IgD-negative memory B cell (primary cell): ENCODE results near the gene MRRF. TPM values are rescaled to one million over a fixed set of nuclear protein-coding genes. Genes with fewer than 3 reads are reported as not detected.
"Not testable (repeated sequence)": the region's sequence is repeated elsewhere in the genome, so short reads cannot be mapped to it uniquely, and the experiment has no call there.

Source experiments
- H3K27ac Mint-ChIP-seq, 3 donors: one replicate each; pipeline ENCODE4 v1.8.0; 2020 to 2022; ENCODE audit warnings: mild to moderate bottlenecking in 3 of 3, mixed read lengths in 3 of 3, moderate library complexity in 1 of 3
- H3K27me3 Mint-ChIP-seq: one replicate; pipeline ENCODE4 v1.8.0; 2021; ENCODE audit warnings: mixed read lengths
- H3K36me3 Mint-ChIP-seq: one replicate; pipeline ENCODE4 v1.8.0; 2020; ENCODE audit warnings: mild to moderate bottlenecking, mixed read lengths
- H3K4me1 Mint-ChIP-seq, 3 donors: one replicate each; pipeline ENCODE4 v1.8.0; 2020 to 2022; ENCODE audit warnings: mixed read lengths in 3 of 3, mild to moderate bottlenecking in 1 of 3
- H3K4me3 Mint-ChIP-seq, 4 donors: one replicate each; pipeline ENCODE4 v1.8.0; 2020 to 2022; ENCODE audit warnings: mild to moderate bottlenecking in 4 of 4, mixed read lengths in 4 of 4, moderate library complexity in 3 of 4
- H3K9me3 Mint-ChIP-seq, 3 donors: one replicate each; pipeline ENCODE4 v1.8.0; 2020 to 2021; ENCODE audit warnings: mixed read lengths in 3 of 3, mild to moderate bottlenecking in 1 of 3
- polyA plus RNA-seq: library from polyadenylated mRNA; unstranded; fragments of 300-500 nt; fragmentation: Illumina TruSeq; gene quantifications from one replicate; pipeline ENCODE4 v1.2.3, GENCODE V29; 2021

The MRRF gene
- polyA plus RNA-seq, 1 donor from 2014 or later, result 26.2 TPM

- no peaks in the 10 kb centered on the region for H3K9me3 Mint-ChIP-seq
- H3K4me1 Mint-ChIP-seq, result peaks cover 0 to 2% (median 0%) of the 10 kb centered on the region in 3 donors
- H3K4me3 Mint-ChIP-seq, result no peak overlapping the region
- H3K27me3 Mint-ChIP-seq, result no peaks in the 10 kb centered on the region
- peaks cover 9% of the 10 kb centered on the region for H3K36me3 Mint-ChIP-seq
- H3K27ac Mint-ChIP-seq, result no peak overlapping the region
These were observed 60.4 kb downstream of the MRRF start for GRCh38 chr9:122325124-122325523.

DNA sequence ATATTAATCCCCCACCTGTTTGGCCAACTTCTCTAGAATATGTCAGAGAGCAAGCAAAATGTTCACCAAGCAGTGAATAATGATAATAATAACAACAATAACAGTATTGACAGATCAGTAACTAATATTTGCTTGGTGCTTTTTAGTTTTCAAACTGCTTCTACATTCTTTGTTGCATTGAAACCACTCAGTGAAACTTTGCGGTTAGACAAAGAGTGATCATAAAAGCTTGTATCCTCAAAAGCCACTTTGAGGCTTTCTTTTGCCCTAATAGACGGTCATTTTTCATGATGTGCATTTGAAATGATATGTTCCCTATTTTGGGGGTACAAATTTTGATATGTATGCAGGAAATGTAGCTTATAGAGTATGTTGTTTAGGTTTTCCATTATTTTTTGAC lies 62.5 kb downstream of the MRRF start:
- no peak overlapping the region for H3K4me3 Mint-ChIP-seq

DNA sequence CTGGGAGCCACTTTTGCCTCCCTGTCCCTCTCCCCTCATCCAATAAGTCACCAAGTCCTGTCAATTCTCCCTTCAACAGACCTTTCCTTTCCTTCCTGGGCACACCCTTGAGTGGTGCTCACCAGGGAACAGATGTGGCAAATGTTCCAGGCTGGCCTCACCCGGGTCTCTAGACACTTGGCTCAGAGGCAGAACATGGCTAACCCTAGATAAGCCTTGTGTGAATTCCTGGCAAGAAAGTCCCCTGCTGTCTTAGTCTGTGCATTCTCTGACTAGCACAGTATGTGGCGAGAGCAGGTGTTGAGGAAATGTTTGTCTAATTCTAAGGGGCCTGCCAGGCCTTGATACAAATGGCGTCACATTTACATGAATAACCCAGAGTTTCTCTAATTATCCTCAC lies 64.9 kb downstream of the MRRF start:
- no peak overlapping the region for H3K27ac Mint-ChIP-seq
- no peaks in the 10 kb centered on the region for H3K27me3 Mint-ChIP-seq
- H3K36me3 Mint-ChIP-seq, result peaks cover 1% of the 10 kb centered on the region
- H3K9me3 Mint-ChIP-seq, result no peaks in the 10 kb centered on the region
- peaks cover 0 to 2% (median 0%) of the 10 kb centered on the region in 3 donors for H3K4me1 Mint-ChIP-seq
- no peak overlapping the region for H3K4me3 Mint-ChIP-seq

More for the DNA sequence above, 62.5 kb downstream of the MRRF start:
- Mint-ChIP-seq H3K27ac (no peak overlapping the region), H3K27me3 (no peaks in the 10 kb centered on the region), H3K4me1 (peaks cover 0 to 2% (median 0%) of the 10 kb centered on the region in 3 donors), H3K9me3 (no peaks in the 10 kb centered on the region), H3K36me3 (peaks cover 6% of the 10 kb centered on the region)

GRCh38 chr9:122330466-122330865 lies 65.8 kb downstream of the MRRF start:
- H3K4me3 Mint-ChIP-seq, H3K4me1 Mint-ChIP-seq, H3K27ac Mint-ChIP-seq, H3K36me3 Mint-ChIP-seq, H3K9me3 Mint-ChIP-seq, H3K27me3 Mint-ChIP-seq: not testable (repeated sequence)

- Mint-ChIP-seq H3K9me3 (no peaks in the 10 kb centered on the region), H3K4me1 (peaks cover 0 to 6% (median 1%) of the 10 kb centered on the region in 3 donors), H3K4me3 (no peak overlapping the region)
These were observed 66.8 kb downstream of the MRRF start for GRCh38 chr9:122331523-122331927.

GRCh38 chr9:122332083-122332482 lies 67.4 kb downstream of the MRRF start:
- Mint-ChIP-seq H3K4me3 (no peak overlapping the region), H3K36me3 (no peaks in the 10 kb centered on the region), H3K27ac (no peak overlapping the region), H3K4me1 (peaks cover 3 to 8% (median 4%) of the 10 kb centered on the region in 3 donors), H3K9me3 (no peaks in the 10 kb centered on the region), H3K27me3 (no peaks in the 10 kb centered on the region)

More at GRCh38 chr9:122331523-122331927, 66.8 kb downstream of the MRRF start:
- no peaks in the 10 kb centered on the region for H3K27me3 Mint-ChIP-seq
- H3K36me3 Mint-ChIP-seq, result peaks cover 1% of the 10 kb centered on the region
- no peak overlapping the region for H3K27ac Mint-ChIP-seq

DNA sequence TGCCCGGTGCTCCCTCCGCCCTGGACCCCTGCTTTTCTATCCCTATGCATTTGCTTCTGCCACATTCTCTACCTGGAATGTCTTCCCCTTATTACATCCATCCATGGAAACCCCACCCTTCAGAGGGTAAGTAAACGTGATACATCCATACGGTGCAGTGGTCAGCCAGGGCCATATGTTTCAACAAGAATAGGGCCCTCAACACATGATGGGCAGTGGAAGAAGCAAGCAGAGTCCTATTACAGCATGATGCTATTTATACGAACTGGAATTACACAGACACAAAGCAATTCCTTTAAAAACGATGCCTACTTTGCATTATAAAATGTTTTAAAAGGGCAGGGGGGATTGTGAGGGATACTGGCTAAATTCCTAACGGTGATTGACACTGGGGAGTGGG lies 68.0 kb downstream of the MRRF start:
- no peaks in the 10 kb centered on the region for H3K9me3 Mint-ChIP-seq
- no peaks in the 10 kb centered on the region for H3K36me3 Mint-ChIP-seq
- no peaks in the 10 kb centered on the region for H3K27me3 Mint-ChIP-seq
- H3K4me3 Mint-ChIP-seq, result no peak overlapping the region
- H3K4me1 Mint-ChIP-seq, result peaks cover 5 to 10% (median 9%) of the 10 kb centered on the region in 3 donors
- no peak overlapping the region for H3K27ac Mint-ChIP-seq

DNA sequence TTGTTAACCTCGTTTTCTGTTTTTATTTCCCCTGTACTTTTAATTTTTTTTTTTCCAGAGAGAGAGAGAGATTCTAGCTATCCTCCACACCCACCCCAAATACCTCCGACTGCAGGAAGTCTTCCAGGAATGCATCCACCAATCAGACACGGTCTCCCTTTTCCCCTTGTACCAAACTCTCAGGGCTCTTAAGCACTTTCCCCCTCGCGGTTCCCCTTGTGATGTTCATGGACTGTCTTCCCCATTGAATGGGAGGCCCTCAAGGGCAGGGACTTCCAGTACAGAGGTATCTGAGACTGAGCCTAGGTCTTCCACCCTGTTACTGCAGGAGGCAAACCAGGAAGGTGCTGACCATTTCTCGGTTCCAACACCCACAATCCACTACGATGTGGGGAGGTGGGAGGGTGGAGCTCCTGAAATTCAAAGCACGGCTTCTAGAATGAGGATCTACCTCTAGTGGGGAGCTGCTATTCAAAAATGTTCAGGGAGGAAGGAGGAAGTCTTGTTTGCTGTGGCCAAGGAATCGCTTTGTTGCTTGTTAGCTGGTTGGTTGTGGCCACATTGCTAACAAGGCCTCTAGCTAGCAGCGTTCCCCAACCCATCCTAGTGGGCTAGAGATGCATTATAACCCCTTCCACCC lies 68.6 kb downstream of the MRRF start:
- no peak overlapping the region for H3K27ac Mint-ChIP-seq
- no peaks in the 10 kb centered on the region for H3K9me3 Mint-ChIP-seq
- peaks cover 5 to 13% (median 9%) of the 10 kb centered on the region in 3 donors for H3K4me1 Mint-ChIP-seq
- no peak overlapping the region for H3K4me3 Mint-ChIP-seq
- no peaks in the 10 kb centered on the region for H3K27me3 Mint-ChIP-seq
- H3K36me3 Mint-ChIP-seq, result no peaks in the 10 kb centered on the region

DNA sequence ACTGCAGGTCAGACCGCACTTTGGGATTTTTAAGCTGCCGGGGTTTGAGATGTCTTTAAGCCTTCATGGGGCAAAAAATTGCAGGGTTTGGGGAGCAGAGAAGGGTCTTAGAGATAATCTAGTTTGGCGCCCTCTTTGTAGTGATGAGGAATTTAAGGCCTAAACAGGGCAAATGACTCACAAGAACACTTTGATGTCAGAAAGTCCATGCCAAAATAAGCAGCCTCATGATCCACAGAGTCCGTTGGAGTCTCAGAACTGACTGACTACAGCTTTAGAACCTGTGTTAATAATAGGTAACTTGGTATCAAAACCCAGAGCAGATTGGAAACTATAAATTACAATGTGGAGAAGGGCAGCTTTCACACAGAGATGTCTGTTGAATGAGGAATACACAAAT lies 70.2 kb downstream of the MRRF start:
- Mint-ChIP-seq H3K9me3 (no peaks in the 10 kb centered on the region), H3K4me1 (peaks cover 5 to 14% (median 9%) of the 10 kb centered on the region in 3 donors), H3K36me3 (no peaks in the 10 kb centered on the region), H3K27ac (no peak overlapping the region), H3K4me3 (no peak overlapping the region), H3K27me3 (peaks cover 2% of the 10 kb centered on the region)

GRCh38 chr9:122336189-122336588 lies 71.5 kb downstream of the MRRF start:
- Mint-ChIP-seq H3K27me3 (peaks cover 2% of the 10 kb centered on the region), H3K9me3 (no peaks in the 10 kb centered on the region), H3K27ac (no peak overlapping the region), H3K36me3 (no peaks in the 10 kb centered on the region), H3K4me1 (peaks cover 5 to 14% (median 9%) of the 10 kb centered on the region in 3 donors), H3K4me3 (peak overlapping the region in 1 of 4 donors; percentile 42)

DNA sequence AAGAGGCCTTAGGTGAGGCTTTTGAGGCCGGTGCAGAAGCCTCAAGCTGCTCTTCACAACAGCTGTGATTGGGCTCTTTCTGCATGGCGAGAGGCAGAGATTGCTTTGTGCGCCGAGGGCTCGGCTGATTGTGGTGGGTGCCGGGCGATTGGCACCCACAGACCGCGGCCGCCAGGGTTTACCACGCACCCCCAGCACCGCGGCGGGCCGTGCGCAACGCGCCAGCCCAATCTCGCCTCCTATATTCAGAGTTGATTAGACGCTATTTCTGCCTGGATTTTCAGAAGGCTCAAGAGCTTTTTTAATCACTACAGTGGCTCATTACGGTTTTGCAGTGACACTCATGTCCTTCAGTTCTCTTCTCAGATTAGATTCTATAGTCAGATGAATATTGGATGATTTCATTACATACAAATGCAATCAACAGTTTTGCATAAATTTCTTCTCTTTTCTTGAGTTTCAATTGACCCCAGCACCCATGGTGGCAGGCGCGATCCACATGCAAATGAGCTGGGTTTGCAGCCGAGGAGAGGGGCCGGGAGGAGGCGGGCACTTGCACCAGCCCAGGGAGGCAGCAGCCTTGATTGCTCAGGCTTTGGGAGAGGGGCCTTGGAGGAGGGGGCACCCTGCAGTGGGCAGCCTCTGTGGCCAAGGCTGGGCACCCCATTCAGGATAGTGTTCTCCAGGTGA lies 72.3 kb downstream of the MRRF start:
- peak overlapping the region; percentile 2 to 92 (median 46) for H3K4me3 Mint-ChIP-seq
- H3K4me1 Mint-ChIP-seq, result peaks cover 5 to 13% (median 9%) of the 10 kb centered on the region in 3 donors
- H3K36me3 Mint-ChIP-seq, result no peaks in the 10 kb centered on the region
- no peak overlapping the region for H3K27ac Mint-ChIP-seq
- H3K27me3 Mint-ChIP-seq, result peaks cover 2% of the 10 kb centered on the region
- H3K9me3 Mint-ChIP-seq, result no peaks in the 10 kb centered on the region

DNA sequence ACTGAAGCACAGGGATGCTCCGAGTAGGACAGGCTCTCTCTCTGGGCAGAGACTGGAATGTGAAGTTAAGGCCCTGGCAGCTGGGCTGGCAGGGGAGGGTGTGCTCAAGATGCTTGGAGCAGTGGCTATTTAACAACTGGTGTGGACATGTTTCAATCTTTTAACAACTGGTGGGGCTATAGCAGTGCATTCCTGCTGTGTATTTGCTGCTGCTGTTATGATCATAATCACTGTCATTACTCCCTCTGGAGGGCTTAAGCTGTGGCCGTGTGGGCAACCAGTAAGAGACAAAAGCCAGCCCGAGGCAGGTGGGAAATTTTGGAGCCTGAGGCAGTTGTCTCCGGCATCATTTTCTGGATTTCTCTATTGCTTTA lies 72.9 kb downstream of the MRRF start:
- no peaks in the 10 kb centered on the region for H3K9me3 Mint-ChIP-seq
- H3K27me3 Mint-ChIP-seq, result peaks cover 2% of the 10 kb centered on the region
- no peak overlapping the region for H3K4me3 Mint-ChIP-seq
- no peak overlapping the region for H3K27ac Mint-ChIP-seq
- no peaks in the 10 kb centered on the region for H3K36me3 Mint-ChIP-seq
- peaks cover 5 to 13% (median 9%) of the 10 kb centered on the region in 3 donors for H3K4me1 Mint-ChIP-seq

- H3K27me3 Mint-ChIP-seq, result peaks cover 2% of the 10 kb centered on the region
- peaks cover 5 to 13% (median 9%) of the 10 kb centered on the region in 3 donors for H3K4me1 Mint-ChIP-seq
- no peaks in the 10 kb centered on the region for H3K9me3 Mint-ChIP-seq
- no peak overlapping the region for H3K27ac Mint-ChIP-seq
- H3K36me3 Mint-ChIP-seq, result no peaks in the 10 kb centered on the region
- H3K4me3 Mint-ChIP-seq, result no peak overlapping the region
These were observed 73.9 kb downstream of the MRRF start for GRCh38 chr9:122338536-122338935.

GRCh38 chr9:122338994-122339393 lies 74.3 kb downstream of the MRRF start:
- peaks cover 1% of the 10 kb centered on the region for H3K36me3 Mint-ChIP-seq
- peaks cover 2% of the 10 kb centered on the region for H3K27me3 Mint-ChIP-seq
- H3K27ac Mint-ChIP-seq, result no peak overlapping the region
- H3K4me1 Mint-ChIP-seq, result peaks cover 5 to 13% (median 9%) of the 10 kb centered on the region in 3 donors
- no peak overlapping the region for H3K4me3 Mint-ChIP-seq
- no peaks in the 10 kb centered on the region for H3K9me3 Mint-ChIP-seq

DNA sequence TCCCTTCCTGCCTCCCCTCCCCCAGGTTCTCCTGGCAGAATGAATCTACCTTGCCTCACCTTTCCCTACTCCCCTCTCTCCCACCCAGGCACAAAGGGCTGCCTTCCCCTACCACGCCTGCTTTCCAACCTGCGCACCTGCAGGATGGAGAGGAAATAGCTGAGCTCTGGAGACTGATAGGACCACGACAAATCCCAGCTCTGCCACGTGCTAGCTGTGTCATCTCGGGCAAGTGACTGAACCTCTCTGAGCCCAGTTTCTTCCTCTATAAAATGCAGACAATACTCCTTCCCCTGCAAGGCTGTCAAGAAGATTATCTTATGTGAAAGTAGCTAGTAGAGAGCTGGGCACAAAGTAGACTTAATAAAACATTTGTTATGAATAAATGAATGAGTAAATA lies 74.9 kb downstream of the MRRF start:
- Mint-ChIP-seq H3K4me3 (no peak overlapping the region), H3K36me3 (peaks cover 3% of the 10 kb centered on the region), H3K27ac (no peak overlapping the region), H3K27me3 (peaks cover 2% of the 10 kb centered on the region), H3K9me3 (no peaks in the 10 kb centered on the region), H3K4me1 (peaks cover 5 to 13% (median 9%) of the 10 kb centered on the region in 3 donors)

DNA sequence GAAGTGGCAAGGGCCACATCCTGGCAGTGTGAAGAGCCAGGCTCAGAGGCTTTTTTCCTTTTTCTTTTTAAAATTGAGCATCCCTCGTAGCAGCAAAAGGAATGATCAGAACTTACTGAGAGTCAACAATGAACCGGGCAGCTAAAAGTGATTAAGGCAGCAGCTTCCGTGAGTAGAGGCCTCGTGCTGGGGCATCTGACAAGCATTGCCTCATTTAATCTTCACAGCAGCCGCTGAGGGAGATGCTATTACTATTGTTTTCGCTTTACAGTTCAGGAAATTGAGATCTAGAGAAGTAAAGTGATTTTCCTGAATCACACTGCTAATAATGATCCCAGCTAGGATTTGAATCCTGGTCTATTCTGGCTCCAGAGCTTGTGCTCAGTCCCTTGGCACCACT lies 75.5 kb downstream of the MRRF start:
- Mint-ChIP-seq H3K9me3 (no peaks in the 10 kb centered on the region), H3K4me1 (peaks cover 5 to 13% (median 9%) of the 10 kb centered on the region in 3 donors), H3K36me3 (peaks cover 3% of the 10 kb centered on the region), H3K27me3 (peaks cover 2% of the 10 kb centered on the region), H3K27ac (peak overlapping the region in 1 of 3 donors; percentile 52), H3K4me3 (no peak overlapping the region)
